ENCODE data around the gene MZB1. TPM values are rescaled to one million over a fixed set of nuclear protein-coding genes. Genes with fewer than 3 reads are reported as not detected.
"Not testable (repeated sequence)": the region's sequence is repeated elsewhere in the genome, so short reads cannot be mapped to it uniquely, and the experiment has no call there.

The MZB1 gene
- total RNA-seq, 1 donor from 2014 or later: 7.8 TPM

DNA sequence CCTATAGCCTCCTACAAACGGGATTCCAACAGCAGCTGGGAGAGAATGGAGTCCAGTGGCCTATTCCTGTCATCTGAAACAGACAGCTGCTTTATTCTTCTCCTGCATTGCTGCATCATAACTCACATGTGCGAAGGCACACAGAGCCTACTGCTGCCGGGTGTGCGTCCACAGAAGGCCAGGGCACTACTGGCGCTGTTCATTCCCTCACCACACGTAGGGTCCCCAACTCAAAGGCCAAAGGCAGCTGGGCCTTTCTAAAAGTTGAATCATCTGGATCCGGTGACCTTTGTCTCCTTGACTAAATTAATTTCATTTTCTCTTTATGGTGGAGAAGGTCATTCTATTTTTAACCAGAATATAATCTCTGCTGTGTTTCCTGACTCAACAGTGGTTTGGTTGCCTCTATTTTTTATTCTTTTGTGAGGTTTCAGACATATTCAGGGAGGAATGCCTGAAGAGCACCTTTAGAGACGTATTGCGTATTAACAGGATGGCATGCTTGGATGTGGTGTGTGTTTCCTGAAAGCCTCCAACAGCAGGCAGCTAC lies 24.9 kb upstream of the MZB1 start:
- DNase-seq: no peak
- intact Hi-C loops (cut with DNase I): no loop called here
- Histone ChIP-seq H3K9me3 (no peaks in the 10 kb centered on the region), H3K27ac (no peak overlapping the region), H3K27me3 (ENCODE audit: low read depth) (no peaks in the 10 kb centered on the region), H3K4me1 (peaks cover 32% of the 10 kb centered on the region), H3K4me3 (no peak overlapping the region), H3K36me3 (peaks cover 21% of the 10 kb centered on the region)
- TF ChIP-seq, protein P1, sequence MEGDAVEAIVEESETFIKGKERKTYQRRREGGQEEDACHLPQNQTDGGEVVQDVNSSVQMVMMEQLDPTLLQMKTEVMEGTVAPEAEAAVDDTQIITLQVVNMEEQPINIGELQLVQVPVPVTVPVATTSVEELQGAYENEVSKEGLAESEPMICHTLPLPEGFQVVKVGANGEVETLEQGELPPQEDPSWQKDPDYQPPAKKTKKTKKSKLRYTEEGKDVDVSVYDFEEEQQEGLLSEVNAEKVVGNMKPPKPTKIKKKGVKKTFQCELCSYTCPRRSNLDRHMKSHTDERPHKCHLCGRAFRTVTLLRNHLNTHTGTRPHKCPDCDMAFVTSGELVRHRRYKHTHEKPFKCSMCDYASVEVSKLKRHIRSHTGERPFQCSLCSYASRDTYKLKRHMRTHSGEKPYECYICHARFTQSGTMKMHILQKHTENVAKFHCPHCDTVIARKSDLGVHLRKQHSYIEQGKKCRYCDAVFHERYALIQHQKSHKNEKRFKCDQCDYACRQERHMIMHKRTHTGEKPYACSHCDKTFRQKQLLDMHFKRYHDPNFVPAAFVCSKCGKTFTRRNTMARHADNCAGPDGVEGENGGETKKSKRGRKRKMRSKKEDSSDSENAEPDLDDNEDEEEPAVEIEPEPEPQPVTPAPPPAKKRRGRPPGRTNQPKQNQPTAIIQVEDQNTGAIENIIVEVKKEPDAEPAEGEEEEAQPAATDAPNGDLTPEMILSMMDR (IDR thresholded peaks at IDR 0.05): no peak
- no peak for ATAC-seq

DNA sequence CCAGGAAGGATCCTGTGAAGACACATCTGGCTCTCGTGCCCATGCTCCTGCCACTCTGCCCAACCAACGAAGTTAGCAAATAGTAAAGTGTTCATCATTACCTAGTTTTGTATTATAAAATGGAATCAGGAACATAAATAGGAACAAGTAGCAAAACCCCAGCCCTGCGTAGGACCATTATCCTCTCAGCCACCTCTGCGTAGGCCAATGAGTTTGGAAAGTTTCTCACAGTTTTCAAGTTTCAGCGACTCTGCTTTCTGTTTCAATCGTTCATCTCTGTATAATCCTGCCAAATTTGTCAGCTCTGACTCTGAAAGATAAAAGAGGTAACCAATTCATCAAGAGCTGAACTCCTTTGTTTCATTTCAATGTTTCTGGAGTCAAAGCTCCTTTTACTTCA lies 24.2 kb upstream of the MZB1 start:
- DNase-seq (no peak), ATAC-seq (no peak)
- no peak overlapping the region for H3K4me3 ChIP-seq
- H3K27me3 ChIP-seq (ENCODE audit: low read depth): no peaks in the 10 kb centered on the region
- H3K36me3 ChIP-seq: peaks cover 14% of the 10 kb centered on the region
- peaks cover 27% of the 10 kb centered on the region for H3K4me1 ChIP-seq
- TF ChIP-seq, protein P1 (IDR thresholded peaks at IDR 0.05): no peak
- intact Hi-C loops (cut with DNase I): no loop called here
- H3K9me3 ChIP-seq: no peaks in the 10 kb centered on the region
- H3K27ac ChIP-seq: no peak overlapping the region

DNA sequence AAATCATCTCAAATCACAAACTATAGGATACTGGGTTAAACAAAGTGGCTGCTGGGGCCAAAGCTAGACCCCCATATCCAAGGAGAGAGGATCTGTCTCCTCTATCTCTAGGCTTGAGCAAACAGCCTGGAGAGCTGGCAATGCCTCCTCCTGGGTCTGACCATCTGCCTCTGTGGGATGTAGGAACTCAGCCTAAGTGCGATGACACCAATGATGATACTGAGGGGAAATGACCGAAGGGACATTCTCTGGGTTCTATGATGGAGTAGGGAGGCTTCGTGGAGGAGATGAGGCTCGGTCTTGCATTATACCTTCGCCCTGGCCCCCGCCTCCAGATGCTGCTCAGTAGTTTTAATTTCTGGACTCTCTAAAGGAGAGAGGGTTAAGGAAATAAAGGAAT lies 23.4 kb upstream of the MZB1 start:
- no peak for DNase-seq
- H3K4me3 ChIP-seq: no peak overlapping the region
- intact Hi-C loops (cut with DNase I): no loop called here
- H3K27me3 ChIP-seq (ENCODE audit: low read depth): no peaks in the 10 kb centered on the region
- no peaks in the 10 kb centered on the region for H3K9me3 ChIP-seq
- peaks cover 13% of the 10 kb centered on the region for H3K36me3 ChIP-seq
- H3K4me1 ChIP-seq: peaks cover 19% of the 10 kb centered on the region
- TF ChIP-seq, protein P1 (IDR thresholded peaks at IDR 0.05): no peak
- ATAC-seq: no peak
- H3K27ac ChIP-seq: no peak overlapping the region

DNA sequence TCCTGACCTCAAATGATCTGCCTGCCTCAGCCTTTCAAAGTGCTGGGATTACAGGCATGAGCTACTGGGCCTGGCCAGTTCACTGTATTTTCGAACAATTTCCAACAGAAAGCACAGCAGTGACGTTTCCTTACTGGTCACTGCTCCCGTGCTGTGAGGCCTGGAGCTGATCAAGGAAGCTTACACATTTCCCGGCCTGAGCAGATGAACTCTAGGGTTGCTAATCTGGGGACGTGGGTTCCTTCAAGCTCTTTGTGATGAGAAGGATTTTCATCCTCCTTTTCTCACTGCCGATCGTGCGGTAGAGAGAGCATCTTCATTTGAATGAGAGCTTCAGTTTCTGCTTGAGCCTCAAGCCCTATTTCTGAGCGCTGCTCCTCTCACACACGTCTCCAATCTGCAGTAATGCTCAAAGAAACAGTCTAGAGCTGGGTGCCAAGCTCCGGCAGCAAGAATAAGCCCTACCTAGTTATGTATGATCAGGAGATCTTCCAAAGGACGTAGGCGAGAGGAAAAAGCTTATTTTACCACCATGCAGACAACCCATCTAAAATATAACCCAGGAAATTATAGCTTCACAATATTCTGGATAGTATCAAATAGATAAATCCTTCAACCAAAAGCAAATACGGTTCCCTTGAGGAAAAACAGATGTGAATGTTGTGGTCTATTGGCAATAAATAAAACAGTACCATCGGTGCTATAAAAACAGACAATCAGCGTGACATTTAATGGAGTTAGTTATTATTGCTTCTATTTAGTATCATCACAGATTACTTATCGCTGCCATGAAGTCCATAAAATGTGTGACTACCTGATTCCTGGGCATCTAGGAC lies 21.5 kb upstream of the MZB1 start:
- TF ChIP-seq, protein P1 (IDR thresholded peaks at IDR 0.05): no peak
- DNase-seq: no peak
- Histone ChIP-seq H3K4me3 (no peak overlapping the region), H3K9me3 (no peaks in the 10 kb centered on the region), H3K27me3 (ENCODE audit: low read depth) (no peaks in the 10 kb centered on the region), H3K27ac (no peak overlapping the region), H3K36me3 (peaks cover 13% of the 10 kb centered on the region), H3K4me1 (peaks cover under 1% of the 10 kb centered on the region)
- no peak for ATAC-seq
- intact Hi-C loops (cut with DNase I): no loop called here

DNA sequence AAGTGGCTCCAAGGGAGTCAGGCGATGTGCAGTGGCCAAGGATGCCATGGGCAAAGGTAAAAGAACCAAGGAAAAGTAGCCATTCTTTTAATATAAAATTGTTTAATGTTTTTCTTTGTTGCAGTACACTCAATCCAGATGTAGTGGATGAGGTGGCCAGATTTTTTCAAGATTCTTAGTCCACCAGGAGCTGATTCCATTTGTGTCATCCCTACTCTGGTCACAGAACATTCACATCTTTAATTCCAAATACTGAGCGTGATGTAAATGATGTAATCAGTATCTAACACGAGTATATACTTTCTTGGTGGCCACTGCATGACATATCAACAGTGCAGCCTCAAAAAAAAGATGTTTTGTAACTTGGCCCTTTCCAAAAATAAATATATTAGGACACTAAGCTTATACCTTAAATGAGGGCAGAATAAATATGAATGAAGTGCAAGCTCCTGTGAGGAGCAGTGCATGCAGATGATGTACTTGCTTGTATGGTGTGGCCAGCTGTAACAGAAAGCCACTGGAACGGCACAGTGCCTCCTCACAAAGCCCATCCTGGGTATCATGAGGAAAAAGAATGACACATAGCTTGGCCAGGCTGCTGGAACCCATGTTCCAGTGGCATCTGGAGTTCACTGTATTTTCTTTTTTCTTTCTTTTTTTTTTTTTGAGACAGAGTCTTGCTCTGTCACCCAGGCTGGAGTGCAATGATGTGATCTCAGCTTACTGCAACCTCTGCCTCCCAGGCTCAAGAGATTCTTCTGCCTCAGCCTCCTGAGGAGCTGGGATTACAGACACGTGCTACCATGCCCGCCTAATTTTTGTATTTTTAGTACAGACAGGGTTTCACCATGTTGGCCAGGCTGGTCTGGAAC lies 20.6 kb upstream of the MZB1 start:
- intact Hi-C loops (cut with DNase I): no loop called here
- H3K4me3 ChIP-seq: no peak overlapping the region
- ATAC-seq: no peak
- no peaks in the 10 kb centered on the region for H3K4me1 ChIP-seq
- no peak overlapping the region for H3K27ac ChIP-seq
- no peaks in the 10 kb centered on the region for H3K27me3 ChIP-seq (ENCODE audit: low read depth)
- TF ChIP-seq, protein P1 (IDR thresholded peaks at IDR 0.05): no peak
- H3K36me3 ChIP-seq: peaks cover 13% of the 10 kb centered on the region
- H3K9me3 ChIP-seq: no peaks in the 10 kb centered on the region
- no peak for DNase-seq

DNA sequence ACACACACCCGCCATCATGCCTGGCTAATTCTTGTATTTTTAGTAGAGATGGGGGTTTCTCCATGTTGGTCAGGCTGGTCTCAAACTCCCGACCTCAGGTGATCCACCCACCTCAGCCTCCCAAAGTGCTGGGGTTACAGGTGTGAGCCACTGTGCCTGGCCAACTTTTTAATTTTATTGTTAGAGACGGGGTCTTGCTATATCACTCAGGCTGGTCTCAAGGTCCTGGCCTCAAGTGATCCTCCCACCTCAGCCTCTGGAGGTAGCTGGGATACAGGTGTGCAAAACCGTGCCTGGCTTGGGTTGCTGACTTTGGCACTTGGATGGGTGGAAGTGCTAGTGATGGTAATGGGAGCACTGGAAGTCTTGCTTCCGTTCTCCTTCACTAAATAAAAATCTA lies 19.4 kb upstream of the MZB1 start:
- intact Hi-C loops (cut with DNase I); H3K27ac ChIP-seq; H3K4me3 ChIP-seq; H3K9me3 ChIP-seq; H3K27me3 ChIP-seq (ENCODE audit: low read depth); DNase-seq; H3K4me1 ChIP-seq; ATAC-seq: not testable (repeated sequence)
- peaks cover 13% of the 10 kb centered on the region for H3K36me3 ChIP-seq
